Measurements from ENCODE around the gene NEK11. TPM values are rescaled to one million over a fixed set of nuclear protein-coding genes. Genes with fewer than 3 reads are reported as not detected.
A peak's percentile ranks its signal among the peaks of the same experiment; 100 is the strongest.

The NEK11 gene
- total and polyA plus RNA-seq, 2 experiments from 2014 or later = 3.5 to 13.7 TPM

DNA sequence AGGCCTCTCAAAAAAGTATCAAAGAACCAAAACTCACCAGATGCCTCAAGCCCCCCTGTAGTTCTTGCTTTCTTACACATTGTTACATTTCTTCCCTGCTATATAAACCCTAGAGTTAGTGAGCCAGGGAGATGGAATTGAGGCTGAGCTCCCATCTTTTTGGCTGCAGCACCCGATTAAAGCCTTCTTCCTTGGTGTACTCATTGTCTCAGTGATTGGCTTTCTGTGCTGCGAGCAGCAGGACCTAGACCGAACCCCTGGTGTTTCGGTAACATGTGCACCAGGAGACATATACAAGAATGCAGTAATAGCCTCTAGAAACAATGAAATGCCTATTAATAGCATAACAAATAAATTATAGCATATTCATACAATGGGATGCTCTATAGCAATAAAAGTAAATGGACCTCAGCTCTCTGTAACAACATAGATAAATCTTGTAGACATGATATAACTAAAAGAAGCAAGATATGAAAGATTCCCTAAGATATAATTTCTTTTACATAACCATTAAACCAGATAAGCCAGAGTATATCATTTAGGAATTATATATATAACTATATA lies 174.0 kb downstream of the NEK11 start:
- no peak overlapping the region for H3K4me2 ChIP-seq
- H3K27me3 ChIP-seq = no peaks in the 10 kb centered on the region
- no peaks in the 10 kb centered on the region for H3K36me3 ChIP-seq (replicated peaks; ENCODE audit: insufficient read depth, low read depth)
- H3K4me1 ChIP-seq (ENCODE audit: insufficient read depth) = no peaks in the 10 kb centered on the region
- WGBS (ENCODE audit: low lambda C conversion rate, missing lambda C conversion rate) = 95% methylated on average over 4 of the region's 4 CpGs
- H2AFZ ChIP-seq = no peak overlapping the region
- H3K9me2 ChIP-seq (replicated peaks; ENCODE audit: insufficient read depth) = no peaks in the 10 kb centered on the region
- no peaks in the 10 kb centered on the region for H3K79me2 ChIP-seq
- H3K27ac ChIP-seq = no peak overlapping the region
- no peaks in the 10 kb centered on the region for H3K9me3 ChIP-seq (ENCODE audit: low read depth)
- TF ChIP-seq EZH2 (IDR thresholded peaks at IDR 0.05; ENCODE audit: borderline replicate concordance) = no peak
- TF ChIP-seq CTCF (IDR thresholded peaks at IDR 0.05; ENCODE audit: poor library complexity) = no peak
- TF ChIP-seq EZH2phosphoT487 (IDR thresholded peaks at IDR 0.05; ENCODE audit: low read depth, severe bottlenecking, unreplicated experiment) = no peak
- H3K4me3 ChIP-seq = no peak overlapping the region
- DNase-seq (ENCODE audit: low spot score) = no peak
- no peaks in the 10 kb centered on the region for H4K20me1 ChIP-seq (ENCODE audit: insufficient read depth, poor library complexity, severe bottlenecking)

DNA sequence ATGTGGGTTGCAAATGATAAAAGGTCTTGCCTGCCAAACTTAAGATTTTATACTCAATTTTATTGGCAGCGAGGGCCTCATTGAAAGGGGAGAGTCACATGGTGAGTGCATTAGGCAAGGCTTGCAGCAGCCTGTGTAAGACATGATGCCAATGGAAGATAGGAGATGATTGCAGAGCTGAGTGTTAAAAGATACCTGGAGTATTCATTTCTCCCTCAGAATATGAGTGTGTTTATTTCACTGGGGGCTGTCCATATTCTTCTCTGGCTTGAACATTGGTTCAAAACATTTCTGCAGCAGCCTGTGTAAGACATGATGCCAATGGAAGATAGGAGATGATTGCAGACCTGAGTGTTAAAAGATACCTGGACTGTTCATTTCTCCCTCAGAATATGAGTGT lies 189.7 kb downstream of the NEK11 start:
- Histone ChIP-seq H3K4me1 (ENCODE audit: insufficient read depth) (peaks cover 13% of the 10 kb centered on the region), H2AFZ (no peak overlapping the region), H3K36me3 (replicated peaks; ENCODE audit: insufficient read depth, low read depth) (no peaks in the 10 kb centered on the region), H3K4me2 (peak overlapping the region; percentile 49), H4K20me1 (ENCODE audit: insufficient read depth, poor library complexity, severe bottlenecking) (no peaks in the 10 kb centered on the region), H3K27me3 (no peaks in the 10 kb centered on the region), H3K79me2 (no peaks in the 10 kb centered on the region), H3K9me3 (ENCODE audit: low read depth) (no peaks in the 10 kb centered on the region), H3K9me2 (replicated peaks; ENCODE audit: insufficient read depth) (no peaks in the 10 kb centered on the region), H3K4me3 (no peak overlapping the region), H3K27ac (peak overlapping the region; percentile 66)
- 81% methylated on average over 1 of the region's 1 CpG for WGBS (ENCODE audit: low lambda C conversion rate, missing lambda C conversion rate)
- TF ChIP-seq CTCF (IDR thresholded peaks at IDR 0.05; ENCODE audit: poor library complexity) = no peak
- no peak for TF ChIP-seq EZH2phosphoT487 (IDR thresholded peaks at IDR 0.05; ENCODE audit: low read depth, severe bottlenecking, unreplicated experiment)
- TF ChIP-seq EZH2 (IDR thresholded peaks at IDR 0.05; ENCODE audit: borderline replicate concordance) = no peak
- peak; percentile 19 for DNase-seq (ENCODE audit: low spot score)

- H2AFZ ChIP-seq = no peak overlapping the region
- no peaks in the 10 kb centered on the region for H3K9me3 ChIP-seq (ENCODE audit: low read depth)
- H3K27ac ChIP-seq = peak overlapping the region; percentile 66
- peak overlapping the region; percentile 49 for H3K4me2 ChIP-seq
- no peaks in the 10 kb centered on the region for H3K36me3 ChIP-seq (replicated peaks; ENCODE audit: insufficient read depth, low read depth)
- 48% methylated on average over 6 of the region's 6 CpGs for WGBS (ENCODE audit: low lambda C conversion rate, missing lambda C conversion rate)
- no peaks in the 10 kb centered on the region for H3K27me3 ChIP-seq
- H3K4me3 ChIP-seq = no peak overlapping the region
- peak; percentile 72 for DNase-seq (ENCODE audit: low spot score)
- no peaks in the 10 kb centered on the region for H3K79me2 ChIP-seq
- H3K9me2 ChIP-seq (replicated peaks; ENCODE audit: insufficient read depth) = no peaks in the 10 kb centered on the region
- peaks cover 13% of the 10 kb centered on the region for H3K4me1 ChIP-seq (ENCODE audit: insufficient read depth)
- no peaks in the 10 kb centered on the region for H4K20me1 ChIP-seq (ENCODE audit: insufficient read depth, poor library complexity, severe bottlenecking)
- TF ChIP-seq EZH2 (IDR thresholded peaks at IDR 0.05; ENCODE audit: borderline replicate concordance) = no peak
- no peak for TF ChIP-seq CTCF (IDR thresholded peaks at IDR 0.05; ENCODE audit: poor library complexity)
Measured at GRCh38 chr3:131216801-131217200, 190.1 kb downstream of the NEK11 start.
